Choroid plexus epithelial cell (primary cell): ENCODE measurements around the gene GRIPAP1.
A peak's percentile ranks its signal among the peaks of the same experiment; 100 is the strongest.

Source experiments
- DNase-seq: peaks from one replicate; pipeline ENCODE4 v3.0.0-alpha.2; 2010; ENCODE audit warnings: low read depth
- H3K4me3 ChIP-seq: 2 replicates; pipeline ENCODE4 v1.5.1; 2011; ENCODE audit warnings: low read depth, mild to moderate bottlenecking, control low read depth, low read length, moderate library complexity
- TF ChIP-seq, protein P1 (sequence below): conservative IDR thresholded peaks from 2 replicates; pipeline ENCODE4 v1.5.1; 2011; ENCODE audit warnings: low read depth, mild to moderate bottlenecking, control low read depth, inconsistent platforms, low read length, moderate library complexity

The GRIPAP1 gene

GRCh38 chrX:49040376-49040955 lies 38.4 kb upstream of the GRIPAP1 start:
- peak; percentile 14 for DNase-seq
- TF ChIP-seq, protein P1, sequence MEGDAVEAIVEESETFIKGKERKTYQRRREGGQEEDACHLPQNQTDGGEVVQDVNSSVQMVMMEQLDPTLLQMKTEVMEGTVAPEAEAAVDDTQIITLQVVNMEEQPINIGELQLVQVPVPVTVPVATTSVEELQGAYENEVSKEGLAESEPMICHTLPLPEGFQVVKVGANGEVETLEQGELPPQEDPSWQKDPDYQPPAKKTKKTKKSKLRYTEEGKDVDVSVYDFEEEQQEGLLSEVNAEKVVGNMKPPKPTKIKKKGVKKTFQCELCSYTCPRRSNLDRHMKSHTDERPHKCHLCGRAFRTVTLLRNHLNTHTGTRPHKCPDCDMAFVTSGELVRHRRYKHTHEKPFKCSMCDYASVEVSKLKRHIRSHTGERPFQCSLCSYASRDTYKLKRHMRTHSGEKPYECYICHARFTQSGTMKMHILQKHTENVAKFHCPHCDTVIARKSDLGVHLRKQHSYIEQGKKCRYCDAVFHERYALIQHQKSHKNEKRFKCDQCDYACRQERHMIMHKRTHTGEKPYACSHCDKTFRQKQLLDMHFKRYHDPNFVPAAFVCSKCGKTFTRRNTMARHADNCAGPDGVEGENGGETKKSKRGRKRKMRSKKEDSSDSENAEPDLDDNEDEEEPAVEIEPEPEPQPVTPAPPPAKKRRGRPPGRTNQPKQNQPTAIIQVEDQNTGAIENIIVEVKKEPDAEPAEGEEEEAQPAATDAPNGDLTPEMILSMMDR = no peak
- H3K4me3 ChIP-seq = peak overlapping the region; percentile 44

GRCh38 chrX:49039598-49040375 lies 37.7 kb upstream of the GRIPAP1 start:
- TF ChIP-seq, protein P1 = peak; percentile 25
- peak; percentile 93 for DNase-seq
- peak overlapping the region; percentile 44 for H3K4me3 ChIP-seq

- peak; percentile 62 for DNase-seq
- TF ChIP-seq, protein P1 = no peak
- H3K4me3 ChIP-seq = no peak overlapping the region
Measured at GRCh38 chrX:49037883-49038475, 35.9 kb upstream of the GRIPAP1 start.

GRCh38 chrX:49030283-49030682 lies 28.2 kb upstream of the GRIPAP1 start:
- DNase-seq = no peak
- H3K4me3 ChIP-seq = no peak overlapping the region
- TF ChIP-seq, protein P1 = no peak

- H3K4me3 ChIP-seq = no peak overlapping the region
- TF ChIP-seq, protein P1 = no peak
- DNase-seq = no peak
Measured at GRCh38 chrX:49029876-49030275, 27.8 kb upstream of the GRIPAP1 start.

- no peak for DNase-seq
- no peak overlapping the region for H3K4me3 ChIP-seq
- TF ChIP-seq, protein P1 = no peak
Measured at GRCh38 chrX:49019599-49020249, 17.7 kb upstream of the GRIPAP1 start.
